Esophagus squamous epithelium (tissue), 5 donors: ENCODE measurements around the gene CSMD2. TPM values are rescaled to one million over a fixed set of nuclear protein-coding genes. Genes with fewer than 3 reads are reported as not detected.
"Not testable (repeated sequence)": the region's sequence is repeated elsewhere in the genome, so short reads cannot be mapped to it uniquely, and the experiment has no call there.

ENCODE experiments used
- DNase-seq: peaks from one replicate; lab custom pipeline; 2025; lab: John Stamatoyannopoulos, UW
- H3K27ac ChIP-seq, 4 donors: fragments of 200-600 bp; sonication (generic); one replicate each; pipeline ENCODE4 v1.5.1; 2016 to 2019; ENCODE audit warnings: mild to moderate bottlenecking in 1 of 4
- H3K27me3 ChIP-seq, 4 donors: fragments of 200-600 bp; sonication (generic); 1 replicate in 3 of 4; 2 replicates in 1 of 4; pipeline versions ENCODE4 v1.5.1 to v1.6.0; 2017 to 2021; ENCODE audit warnings: antibody characterized with exemption in 1 of 4
- H3K36me3 ChIP-seq, 3 donors: fragments of 200-600 bp; sonication (generic); one replicate each; pipeline ENCODE4 v1.5.1; 2016 to 2019
- H3K4me1 ChIP-seq, 3 donors: fragments of 200-600 bp; sonication (generic); one replicate each; pipeline ENCODE4 v1.5.1; 2017 to 2019
- H3K4me3 ChIP-seq, 4 donors: fragments of 200-600 bp; sonication (generic); 1 replicate in 3 of 4; 2 replicates in 1 of 4; pipeline ENCODE4 v1.5.1; 2016 to 2019; ENCODE audit warnings: mild to moderate bottlenecking in 2 of 4, moderate library complexity in 1 of 4
- H3K9me3 ChIP-seq, 3 donors: fragments of 200-600 bp; sonication (generic); one replicate each; pipeline ENCODE4 v1.5.1; 2016 to 2019
- POLR2A ChIP-seq, 4 donors: fragments of 450-650 bp; IDR thresholded peaks; one replicate each; pipeline ENCODE4 v1.6.1; 2017; ENCODE audit warnings: antibody characterized with exemption in 4 of 4, mild to moderate bottlenecking in 4 of 4, moderate library complexity in 3 of 4
- WGBS, 2 donors: methylation state at CpG; one replicate each; pipeline ENCODE4 v1.1.5; 2018; 5-methylcytosine and 5-hydroxymethylcytosine counted together
- intact Hi-C: fragments of 100-400 bp; cut with DNase I; formaldehyde crosslinking; loops from one replicate; pipeline ENCODE4 v1.15.0; 2022
- total RNA-seq, 4 donors: library from RNA; depleted of rRNA; stranded (reverse); fragments of >200 nt; gene quantifications; one replicate each; pipeline ENCODE4 v1.1.0, GENCODE V29; 2016
- TF ChIP-seq, protein P1 (sequence below), 6 experiments: fragments of 450-650 bp in 4 of 6; fragments of 200-600 bp in 2 of 6; sonication (generic) in 2 of 6; IDR thresholded peaks; one replicate each; pipeline ENCODE4 v1.5.1; 2016 to 2019; ENCODE audit warnings: antibody characterized with exemption in 6 of 6, mild to moderate bottlenecking in 4 of 6, moderate library complexity in 4 of 6
- donor health status: DM: yes; HTN: yes; CAD: no.

The CSMD2 gene
- total RNA-seq, 4 donors from 2014 or later = under 0.01 to 0.13 TPM; not detected in 2

DNA sequence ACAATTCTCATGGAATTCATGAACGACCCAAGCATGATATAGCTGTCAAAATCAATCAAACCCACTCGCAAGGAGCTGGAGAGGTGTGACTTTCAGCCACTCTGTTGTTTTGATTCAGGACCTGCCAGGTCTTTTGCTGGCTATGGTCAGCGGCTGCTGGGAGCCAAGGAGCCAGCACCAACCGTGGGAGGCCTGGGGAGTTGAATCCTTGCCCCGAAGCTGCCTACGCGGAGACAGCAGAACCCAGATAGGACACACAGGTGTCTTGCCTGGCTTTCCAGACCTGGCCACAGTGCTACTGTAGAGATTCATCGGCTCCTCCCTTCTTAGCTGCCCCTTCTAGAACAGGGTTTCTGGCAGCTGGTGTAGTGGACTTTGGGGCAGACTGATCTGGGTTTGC lies 649.9 kb downstream of the CSMD2 start:
- Histone ChIP-seq H3K27ac (no peak overlapping the region), H3K9me3 (no peaks in the 10 kb centered on the region), H3K36me3 (no peaks in the 10 kb centered on the region), H3K4me1 (peaks cover 0 to 12% (median 0%) of the 10 kb centered on the region in 3 donors), H3K4me3 (no peak overlapping the region), H3K27me3 (no peaks in the 10 kb centered on the region)
- intact Hi-C loops = no loop called here
- no peak for DNase-seq
- 43 to 62% methylated on average over 1 to 5 of the region's 8 CpGs for WGBS, 2 donors
- TF ChIP-seq, protein P1, sequence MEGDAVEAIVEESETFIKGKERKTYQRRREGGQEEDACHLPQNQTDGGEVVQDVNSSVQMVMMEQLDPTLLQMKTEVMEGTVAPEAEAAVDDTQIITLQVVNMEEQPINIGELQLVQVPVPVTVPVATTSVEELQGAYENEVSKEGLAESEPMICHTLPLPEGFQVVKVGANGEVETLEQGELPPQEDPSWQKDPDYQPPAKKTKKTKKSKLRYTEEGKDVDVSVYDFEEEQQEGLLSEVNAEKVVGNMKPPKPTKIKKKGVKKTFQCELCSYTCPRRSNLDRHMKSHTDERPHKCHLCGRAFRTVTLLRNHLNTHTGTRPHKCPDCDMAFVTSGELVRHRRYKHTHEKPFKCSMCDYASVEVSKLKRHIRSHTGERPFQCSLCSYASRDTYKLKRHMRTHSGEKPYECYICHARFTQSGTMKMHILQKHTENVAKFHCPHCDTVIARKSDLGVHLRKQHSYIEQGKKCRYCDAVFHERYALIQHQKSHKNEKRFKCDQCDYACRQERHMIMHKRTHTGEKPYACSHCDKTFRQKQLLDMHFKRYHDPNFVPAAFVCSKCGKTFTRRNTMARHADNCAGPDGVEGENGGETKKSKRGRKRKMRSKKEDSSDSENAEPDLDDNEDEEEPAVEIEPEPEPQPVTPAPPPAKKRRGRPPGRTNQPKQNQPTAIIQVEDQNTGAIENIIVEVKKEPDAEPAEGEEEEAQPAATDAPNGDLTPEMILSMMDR (IDR thresholded peaks at IDR 0.05) = no peak
- no peak for TF ChIP-seq POLR2A (IDR thresholded peaks at IDR 0.05)

DNA sequence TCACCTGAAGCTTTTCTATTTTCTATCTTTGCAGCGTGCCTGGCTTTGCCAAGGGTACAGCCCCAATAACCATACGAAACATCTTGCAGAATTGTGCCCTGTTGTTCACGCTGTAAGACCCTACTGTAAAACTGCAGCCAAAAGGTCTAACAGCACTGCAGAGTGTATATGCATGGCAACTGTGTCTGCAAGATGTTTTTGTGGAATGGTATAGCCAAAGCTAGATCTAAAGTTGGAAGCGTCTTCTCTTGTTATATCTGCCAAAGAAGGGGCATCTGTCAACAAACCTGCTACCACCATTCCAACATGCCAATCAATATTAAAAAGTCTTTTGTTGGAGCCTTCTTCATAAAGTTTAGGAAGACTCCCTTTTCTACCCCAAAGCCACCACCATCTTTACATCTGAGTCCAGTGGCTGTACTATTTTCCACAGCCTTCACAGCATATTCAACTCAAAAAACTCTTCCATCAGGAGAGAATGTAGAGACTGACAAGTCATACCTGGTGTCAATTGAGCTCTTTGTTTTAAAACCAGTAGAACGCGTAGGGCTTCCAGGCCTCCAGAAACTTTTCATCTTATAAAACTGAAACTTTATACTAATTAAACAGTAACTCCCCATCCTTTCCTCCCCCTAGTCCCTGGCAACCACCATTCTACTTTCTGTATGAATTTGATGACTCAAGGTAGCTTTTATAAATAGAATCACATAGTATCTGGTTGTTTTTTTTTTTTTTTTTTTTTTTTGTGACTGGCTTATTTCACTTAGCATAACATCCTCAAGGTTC lies 652.6 kb downstream of the CSMD2 start:
- intact Hi-C loops = no loop called here
- no peak overlapping the region for H3K4me3 ChIP-seq
- H3K4me1 ChIP-seq = peaks cover 0 to 12% (median 0%) of the 10 kb centered on the region in 3 donors
- H3K36me3 ChIP-seq = no peaks in the 10 kb centered on the region
- no peak overlapping the region for H3K27ac ChIP-seq
- no peak for DNase-seq
- 58 to 63% methylated on average over 6 of the region's 6 CpGs for WGBS, 2 donors
- H3K27me3 ChIP-seq = no peaks in the 10 kb centered on the region
- H3K9me3 ChIP-seq = no peaks in the 10 kb centered on the region
- TF ChIP-seq POLR2A (IDR thresholded peaks at IDR 0.05) = no peak

DNA sequence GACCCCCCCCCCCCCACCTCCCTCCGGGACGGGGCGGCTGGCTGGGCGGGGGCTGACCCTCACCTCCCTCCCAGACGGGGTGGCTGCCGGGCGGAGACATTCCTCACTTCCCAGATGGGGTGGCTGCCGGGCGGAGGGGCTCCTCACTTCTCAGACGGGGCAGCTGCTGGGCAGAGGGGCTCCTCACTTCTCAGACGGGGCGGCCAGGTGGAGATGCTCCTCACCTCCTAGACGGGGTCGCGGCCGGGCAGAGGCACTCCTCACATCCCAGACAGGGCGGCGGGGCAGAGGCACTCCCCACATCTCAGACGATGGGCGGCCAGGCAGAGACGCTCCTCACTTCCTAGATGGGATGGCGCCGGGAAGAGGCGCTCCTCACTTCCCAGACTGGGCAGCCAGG lies 655.8 kb downstream of the CSMD2 start:
- H3K27me3 ChIP-seq, intact Hi-C loops, H3K4me3 ChIP-seq, H3K4me1 ChIP-seq, DNase-seq, H3K9me3 ChIP-seq, H3K27ac ChIP-seq, H3K36me3 ChIP-seq: not testable (repeated sequence)
- no CpG with 5 or more reads among the region's 24 CpGs for WGBS, 2 donors

DNA sequence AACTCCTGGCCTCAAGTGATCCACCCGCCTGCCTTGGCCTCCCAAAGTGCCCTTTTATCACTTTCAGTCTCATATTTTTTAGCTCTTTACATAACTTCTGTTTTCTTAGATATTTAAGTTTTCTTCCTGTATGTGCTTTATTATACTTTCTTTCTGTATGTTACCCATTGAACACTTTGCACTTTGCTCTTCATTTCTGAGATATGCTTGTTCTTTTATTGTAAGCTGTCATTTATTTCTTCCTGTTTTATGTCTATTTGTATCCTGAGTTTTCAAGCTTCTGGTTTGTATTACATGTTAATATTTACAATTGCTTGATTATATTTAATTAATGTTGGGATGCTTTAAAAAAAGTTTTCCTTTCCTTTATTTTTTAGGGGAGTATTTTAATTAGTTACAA lies 656.9 kb downstream of the CSMD2 start:
- 64 to 90% methylated on average over 1 of the region's 1 CpG for WGBS, 2 donors
- Histone ChIP-seq H3K36me3 (no peaks in the 10 kb centered on the region), H3K4me3 (no peak overlapping the region), H3K4me1 (no peaks in the 10 kb centered on the region), H3K27ac (no peak overlapping the region), H3K27me3 (no peaks in the 10 kb centered on the region), H3K9me3 (no peaks in the 10 kb centered on the region)
- intact Hi-C loops = no loop called here
- DNase-seq = no peak
- no peak for TF ChIP-seq POLR2A (IDR thresholded peaks at IDR 0.05)
- TF ChIP-seq, protein P1 (IDR thresholded peaks at IDR 0.05) = no peak

DNA sequence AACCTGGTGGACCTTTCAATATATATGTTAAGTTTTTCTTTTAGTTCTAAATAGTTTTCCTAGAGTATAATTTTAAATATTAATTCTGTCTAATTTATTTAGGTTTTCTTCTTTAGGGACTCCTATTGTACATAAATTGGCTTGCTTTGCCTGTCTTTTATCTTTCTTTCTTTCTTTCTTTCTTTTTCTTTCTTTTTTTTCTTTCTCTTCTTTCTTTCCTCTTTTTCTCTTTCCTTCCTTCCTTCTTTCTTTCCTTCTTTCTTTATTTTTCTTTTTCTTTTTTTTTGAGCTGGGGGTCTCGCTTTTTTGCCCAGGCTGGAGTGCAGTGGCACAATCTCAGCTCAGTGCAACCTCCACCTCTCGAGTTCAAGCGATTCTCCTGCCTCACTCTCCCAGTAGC lies 657.4 kb downstream of the CSMD2 start:
- DNase-seq = no peak
- H3K36me3 ChIP-seq = no peaks in the 10 kb centered on the region
- no peak for TF ChIP-seq POLR2A (IDR thresholded peaks at IDR 0.05)
- TF ChIP-seq, protein P1 (IDR thresholded peaks at IDR 0.05) = no peak
- intact Hi-C loops = no loop called here
- no peaks in the 10 kb centered on the region for H3K4me1 ChIP-seq
- no peak overlapping the region for H3K27ac ChIP-seq
- H3K4me3 ChIP-seq = no peak overlapping the region
- WGBS, 2 donors = 87 to 94% methylated on average over 3 of the region's 3 CpGs
- H3K27me3 ChIP-seq = no peaks in the 10 kb centered on the region
- H3K9me3 ChIP-seq = no peaks in the 10 kb centered on the region

DNA sequence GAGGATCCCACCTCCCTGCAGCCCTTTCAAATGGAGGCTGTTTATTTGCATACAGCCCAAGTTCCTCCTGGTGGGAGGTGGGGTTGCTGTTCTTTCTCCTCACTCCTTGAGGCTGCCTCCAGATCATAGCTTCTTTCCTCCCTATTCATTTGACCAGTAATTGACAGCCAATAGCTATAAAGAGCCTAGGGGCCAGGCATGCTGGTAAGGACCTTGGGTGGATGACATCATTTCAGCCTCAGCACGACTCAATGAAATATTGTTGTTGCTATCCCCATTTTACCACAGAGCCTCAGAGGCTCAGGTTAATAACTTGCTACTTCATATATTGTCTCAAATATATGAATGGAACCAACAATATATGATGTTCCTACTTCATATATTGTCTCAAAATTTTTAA lies 661.5 kb downstream of the CSMD2 start:
- Histone ChIP-seq H3K4me1 (no peaks in the 10 kb centered on the region), H3K27me3 (no peaks in the 10 kb centered on the region), H3K9me3 (peaks cover 0 to 5% (median 0%) of the 10 kb centered on the region in 3 donors), H3K4me3 (no peak overlapping the region), H3K36me3 (peaks cover 0 to 1% (median 0%) of the 10 kb centered on the region in 3 donors), H3K27ac (no peak overlapping the region)
- DNase-seq = no peak
- WGBS, 2 donors = 60 to 82% methylated on average over 1 of the region's 1 CpG
- TF ChIP-seq, protein P1 (IDR thresholded peaks at IDR 0.05) = no peak
- TF ChIP-seq POLR2A (IDR thresholded peaks at IDR 0.05) = no peak
- intact Hi-C loops = no loop called here
